ENCODE data around the gene TMED3.

GRCh38 chr15:79316864-79317263 is 6.0 kb downstream of the TMED3 start:
- TF ChIP-seq EZH2 (IDR thresholded peaks at IDR 0.05; ENCODE audit: borderline replicate concordance, insufficient read depth, low read depth, low read length, poor library complexity, severe bottlenecking) (no peak), CTCF (IDR thresholded peaks at IDR 0.05) (no peak)

Measured in B cell (primary cell).